A549 (cell line): Measurements from ENCODE around the gene TMPRSS2.

Experiments
- CHD2 ChIP-seq: fragments of 150-350 bp; IDR thresholded peaks from 2 replicates; pipeline ENCODE4 v1.6.1; 2014; ENCODE audit warnings: low read length; ENCODE audit not compliant: partially characterized antibody
- CTCF ChIP-seq: fragments of >200 bp; sonication (Bioruptor Twin); formaldehyde crosslinking; IDR thresholded peaks from 3 replicates; pipeline ENCODE4 v1.5.1; 2016
- EP300 ChIP-seq, 2 experiments: fragments of >200 bp; sonication (Bioruptor Twin); formaldehyde crosslinking; IDR thresholded peaks; 2 replicates in 1 of 2; 3 replicates in 1 of 2; pipeline ENCODE4 v1.6.1; 2016 to 2017
- JUNB ChIP-seq: fragments of >200 bp; sonication (Bioruptor Twin); formaldehyde crosslinking; IDR thresholded peaks from 2 replicates; pipeline ENCODE4 v1.6.1; 2016
- MAFK ChIP-seq: fragments of 450-650 bp; IDR thresholded peaks from 2 replicates; pipeline ENCODE4 v1.6.1; 2014; ENCODE audit not compliant: partially characterized antibody
- NR3C1 ChIP-seq: fragments of >200 bp; sonication (Bioruptor Twin); formaldehyde crosslinking; IDR thresholded peaks from 3 replicates; pipeline ENCODE4 v1.6.1; 2017
- RAD21 ChIP-seq, 2 experiments: fragments of >200 bp in 1 of 2; sonication (Bioruptor Twin) in 1 of 2; formaldehyde crosslinking in 1 of 2; IDR thresholded peaks in 1 of 2; conservative IDR thresholded peaks in 1 of 2; 2 replicates in 1 of 2; 3 replicates in 1 of 2; pipeline ENCODE4 v1.6.1; 2012 to 2018; ENCODE audit warnings: inconsistent platforms in 1 of 2
- RFX5 ChIP-seq: fragments of 450-650 bp; IDR thresholded peaks from 2 replicates; pipeline ENCODE4 v1.7.1; 2014; ENCODE audit warnings: antibody characterized with exemption, mild to moderate bottlenecking, moderate library complexity
- SMC3 ChIP-seq: fragments of >200 bp; sonication (Bioruptor Twin); formaldehyde crosslinking; IDR thresholded peaks from 3 replicates; pipeline ENCODE4 v1.6.1; 2018; ENCODE audit warnings: inconsistent platforms
- TF ChIP-seq, protein P1 (sequence below): fragments of >200 bp; sonication (Bioruptor Twin); formaldehyde crosslinking; IDR thresholded peaks from 3 replicates; pipeline ENCODE4 v1.6.1; 2016
- TF ChIP-seq, protein P2 (sequence below): fragments of 150-350 bp; IDR thresholded peaks from 2 replicates; pipeline ENCODE4 v1.6.1; 2014; ENCODE audit warnings: low read depth, mild to moderate bottlenecking, low read length

DNA sequence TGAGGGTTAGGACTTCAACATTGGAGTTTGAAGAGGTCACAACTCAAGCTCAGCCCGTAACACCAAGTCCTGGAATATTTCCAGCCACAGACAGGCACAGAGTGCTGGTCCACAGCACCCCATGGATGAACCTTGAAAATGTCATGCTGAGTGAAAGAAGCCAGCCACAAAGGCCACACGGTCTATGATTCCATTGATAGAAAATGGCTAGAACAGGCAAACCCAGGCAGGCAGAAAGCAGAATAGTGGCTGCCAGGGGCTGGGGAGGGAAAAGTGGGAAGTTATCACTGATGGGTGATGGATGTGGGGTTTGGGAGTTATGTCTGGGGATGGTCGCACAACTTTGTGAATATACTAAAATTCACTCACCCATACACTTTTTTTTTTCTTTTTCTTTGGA, 60.6 kb downstream of the TMPRSS2 start:
- TF ChIP-seq CTCF (no peak), JUNB (no peak), RAD21 (conservative IDR thresholded peaks at IDR 0.05 in 1 of 2, IDR thresholded peaks at IDR 0.05 in 1 of 2) (no peak), CHD2 (no peak), RFX5 (no peak), EP300 (IDR thresholded peaks at IDR 0.05) (no peak), SMC3 (no peak), NR3C1 (no peak), MAFK (no peak)
- TF ChIP-seq, protein P1, sequence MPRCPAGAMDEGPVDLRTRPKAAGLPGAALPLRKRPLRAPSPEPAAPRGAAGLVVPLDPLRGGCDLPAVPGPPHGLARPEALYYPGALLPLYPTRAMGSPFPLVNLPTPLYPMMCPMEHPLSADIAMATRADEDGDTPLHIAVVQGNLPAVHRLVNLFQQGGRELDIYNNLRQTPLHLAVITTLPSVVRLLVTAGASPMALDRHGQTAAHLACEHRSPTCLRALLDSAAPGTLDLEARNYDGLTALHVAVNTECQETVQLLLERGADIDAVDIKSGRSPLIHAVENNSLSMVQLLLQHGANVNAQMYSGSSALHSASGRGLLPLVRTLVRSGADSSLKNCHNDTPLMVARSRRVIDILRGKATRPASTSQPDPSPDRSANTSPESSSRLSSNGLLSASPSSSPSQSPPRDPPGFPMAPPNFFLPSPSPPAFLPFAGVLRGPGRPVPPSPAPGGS, result no peak
- TF ChIP-seq, protein P2, sequence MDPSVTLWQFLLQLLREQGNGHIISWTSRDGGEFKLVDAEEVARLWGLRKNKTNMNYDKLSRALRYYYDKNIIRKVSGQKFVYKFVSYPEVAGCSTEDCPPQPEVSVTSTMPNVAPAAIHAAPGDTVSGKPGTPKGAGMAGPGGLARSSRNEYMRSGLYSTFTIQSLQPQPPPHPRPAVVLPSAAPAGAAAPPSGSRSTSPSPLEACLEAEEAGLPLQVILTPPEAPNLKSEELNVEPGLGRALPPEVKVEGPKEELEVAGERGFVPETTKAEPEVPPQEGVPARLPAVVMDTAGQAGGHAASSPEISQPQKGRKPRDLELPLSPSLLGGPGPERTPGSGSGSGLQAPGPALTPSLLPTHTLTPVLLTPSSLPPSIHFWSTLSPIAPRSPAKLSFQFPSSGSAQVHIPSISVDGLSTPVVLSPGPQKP, result no peak
